Measurements from ENCODE around the gene TRAK1.

The TRAK1 gene

DNA sequence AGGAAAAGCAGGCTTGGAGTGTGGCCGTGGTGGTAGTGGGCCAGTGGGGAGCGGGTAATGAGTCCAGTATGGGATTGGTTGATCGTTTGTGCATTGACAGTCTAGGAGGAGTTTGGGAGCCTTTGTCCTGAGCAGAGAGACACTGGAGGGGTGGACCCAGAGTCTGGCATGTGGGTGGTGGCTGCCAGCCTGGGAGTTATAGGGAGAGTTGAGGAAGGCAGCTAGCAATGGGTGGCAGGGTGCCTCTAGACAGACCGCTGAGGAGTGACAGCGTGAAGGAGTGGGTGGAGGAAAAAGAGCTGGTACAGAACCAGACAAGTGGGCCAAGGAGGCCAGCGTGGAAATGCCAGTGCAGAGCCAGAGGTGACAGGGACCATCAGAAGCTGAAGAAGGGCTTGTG is 176.7 kb downstream of the TRAK1 start:
- no peak for FAIRE-seq
- no peak for DNase-seq (ENCODE audit: insufficient read length, low spot score)

DNA sequence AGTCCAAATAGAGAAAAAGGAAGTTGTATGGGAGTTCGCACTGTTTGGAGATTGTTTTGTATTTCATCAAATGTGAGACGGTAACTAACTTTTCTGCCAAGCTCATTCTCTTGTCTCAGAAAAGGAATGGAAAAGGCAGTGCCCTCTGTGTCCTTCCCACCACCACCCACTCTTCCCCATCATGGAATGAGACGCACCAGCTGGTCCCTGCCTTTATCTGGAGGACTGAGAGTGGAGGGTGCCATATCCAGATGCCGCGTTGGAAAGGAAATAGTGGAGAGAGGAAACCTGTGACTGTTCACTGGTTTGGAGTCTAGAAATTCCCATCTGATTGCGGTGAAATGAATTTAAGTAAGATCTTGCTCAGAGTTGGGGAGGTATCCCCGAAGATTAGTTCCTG is 178.5 kb downstream of the TRAK1 start:
- no peak for FAIRE-seq
- DNase-seq (ENCODE audit: insufficient read length, low spot score), result no peak

DNA sequence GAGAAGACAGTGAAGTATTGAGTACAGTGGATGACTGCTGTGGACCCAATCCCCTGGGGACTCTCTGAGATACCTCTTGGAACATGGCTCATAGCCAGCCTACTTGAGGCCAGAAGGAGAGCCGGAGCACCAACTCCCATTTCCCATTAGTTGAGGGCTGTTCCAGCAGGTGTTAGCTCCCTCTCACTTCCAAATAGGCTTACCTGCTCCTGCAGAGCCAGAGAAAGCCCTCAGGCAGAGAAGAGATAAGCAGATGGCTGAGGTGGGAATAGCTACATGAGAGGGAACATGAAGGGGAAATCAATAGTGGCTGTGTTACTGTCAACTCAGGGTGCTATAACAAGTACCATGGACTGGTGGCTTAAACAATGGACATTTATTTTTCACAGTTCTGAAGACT is 179.4 kb downstream of the TRAK1 start:
- no peak for FAIRE-seq
- DNase-seq (ENCODE audit: insufficient read length, low spot score), result no peak

DNA sequence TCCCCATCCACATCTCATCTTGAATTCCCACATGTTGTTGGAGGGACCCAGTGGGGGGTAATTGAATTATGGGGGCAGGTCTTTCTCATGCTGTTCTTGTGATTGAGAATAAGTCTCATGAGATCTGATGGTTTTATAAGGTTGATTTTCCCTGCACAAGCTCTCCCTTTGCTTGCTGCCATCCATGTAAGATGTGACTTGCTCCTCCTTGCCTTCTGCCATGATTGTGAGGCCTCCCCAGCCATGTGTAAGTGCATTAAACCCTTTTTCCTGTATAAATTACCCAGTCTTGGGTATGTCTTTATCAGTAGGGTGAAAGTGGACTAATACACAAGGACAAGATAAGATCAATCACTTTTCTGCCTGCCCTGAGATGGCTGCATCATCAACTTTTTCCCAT is 180.6 kb downstream of the TRAK1 start:
- FAIRE-seq, result no peak

DNA sequence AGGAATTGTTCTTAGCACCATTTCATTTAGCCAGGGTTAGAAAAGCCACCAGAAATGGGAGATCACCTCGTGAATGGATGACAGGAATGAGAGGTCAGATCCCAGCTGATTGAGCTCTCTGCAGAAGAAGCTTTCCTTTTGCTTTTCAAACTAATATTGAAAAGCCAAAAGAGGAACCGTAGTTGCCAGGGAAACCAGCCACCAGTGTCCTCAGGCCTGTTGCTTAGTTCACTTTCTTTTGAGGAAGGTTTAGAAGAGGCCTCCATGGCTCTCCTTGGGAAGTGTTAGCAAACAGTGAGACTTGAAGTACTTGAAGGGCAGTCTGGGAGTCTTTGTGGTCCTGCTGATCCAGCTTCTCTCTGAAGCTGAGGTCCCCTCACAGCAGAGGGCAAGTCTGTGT is 182.2 kb downstream of the TRAK1 start:
- DNase-seq (ENCODE audit: insufficient read length, low spot score) (no peak), FAIRE-seq (no peak)

More for the DNA sequence above, 180.6 kb downstream of the TRAK1 start:
- DNase-seq (ENCODE audit: insufficient read length, low spot score), result no peak

DNA sequence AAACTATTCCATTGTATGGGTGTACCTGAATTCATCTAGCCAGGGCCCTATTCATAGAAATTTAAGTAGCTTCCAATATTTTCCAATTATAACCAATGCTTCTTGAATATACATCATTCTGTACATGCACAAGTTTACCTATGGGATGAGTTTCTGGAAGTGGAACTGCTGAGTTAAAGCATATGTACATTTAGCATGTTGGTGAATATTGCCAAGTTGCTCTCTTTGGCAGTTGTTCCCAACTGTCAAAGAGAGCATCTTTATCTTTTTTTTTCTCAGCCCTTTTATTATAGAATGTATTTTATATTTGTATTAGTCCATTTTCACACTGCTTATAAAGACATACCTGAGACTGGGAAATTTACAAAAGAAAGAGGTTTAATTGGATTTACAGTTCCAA is 183.1 kb downstream of the TRAK1 start:
- DNase-seq (ENCODE audit: insufficient read length, low spot score), result no peak
- no peak for FAIRE-seq

DNA sequence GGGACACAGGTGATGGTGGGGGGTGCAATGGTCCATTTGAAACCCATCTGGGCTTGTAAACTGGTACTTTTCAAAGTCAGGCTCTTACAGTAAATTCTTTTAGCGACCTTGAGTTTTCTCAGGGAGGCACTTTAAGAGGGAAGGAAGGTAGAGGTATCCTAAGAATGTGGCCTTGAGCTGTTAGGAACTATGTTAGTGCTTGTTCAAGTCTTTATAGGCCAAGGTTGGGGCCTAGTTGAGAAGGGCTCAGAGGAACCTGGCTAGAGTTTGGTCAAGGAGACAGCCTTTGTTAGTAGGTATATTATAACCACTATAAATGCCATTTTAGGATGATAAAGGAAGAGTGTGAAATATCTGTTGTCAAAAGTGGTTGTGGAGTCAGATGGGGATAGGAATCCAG is 184.1 kb downstream of the TRAK1 start:
- no peak for FAIRE-seq

More for the DNA sequence above, 184.1 kb downstream of the TRAK1 start:
- no peak for DNase-seq (ENCODE audit: insufficient read length, low spot score)

Data from HTR-8/SVneo (cell line).